Femur (tissue), 1 donor: ENCODE measurements around the gene FUT7.

ENCODE experiments used
- DNase-seq: peaks from one replicate; pipeline ENCODE4 v3.0.0-alpha.2; 2017

The FUT7 gene

GRCh38 chr9:136981588-136982231 lies 50.2 kb downstream of the FUT7 start:
- no peak for DNase-seq

- no peak for DNase-seq
These were observed 51.0 kb downstream of the FUT7 start for GRCh38 chr9:136980669-136981478.
